GM19351 (cell line): ENCODE data around the gene APH1A.
A peak's percentile ranks its signal among the peaks of the same experiment; 100 is the strongest.
"Not testable (repeated sequence)": the region's sequence is repeated elsewhere in the genome, so short reads cannot be mapped to it uniquely, and the experiment has no call there.

Experiments
- ATAC-seq: cut with Tn5 transposase; IDR thresholded peaks from one replicate; pipeline ENCODE4 v1.9.1; 2021; ENCODE audit warnings: mild to moderate bottlenecking, moderate library complexity; ENCODE audit not compliant: unreplicated experiment

APH1A gene

GRCh38 chr1:150268705-150269403, at the start of gene APH1A:
APH1A (minus strand) TSS chr1:150269016; CDS start chr1:150268810, 206 bp downstream.
- ATAC-seq, result peak; percentile 91

GRCh38 chr1:150314691-150315090, 45.9 kb upstream of the APH1A start:
- not testable (repeated sequence) for ATAC-seq

GRCh38 chr1:150311762-150312161, 42.9 kb upstream of the APH1A start:
- no peak for ATAC-seq

- no peak for ATAC-seq
Observed at GRCh38 chr1:150309758-150310508, 41.1 kb upstream of the APH1A start.

- ATAC-seq, result not testable (repeated sequence)
Observed at GRCh38 chr1:150308585-150308984, 39.8 kb upstream of the APH1A start.

GRCh38 chr1:150302902-150303301, 34.1 kb upstream of the APH1A start:
- ATAC-seq, result no peak

GRCh38 chr1:150302338-150302737, 33.5 kb upstream of the APH1A start:
- no peak for ATAC-seq

GRCh38 chr1:150299716-150300115, 30.9 kb upstream of the APH1A start:
- ATAC-seq, result no peak

GRCh38 chr1:150295476-150295875, 26.7 kb upstream of the APH1A start:
- ATAC-seq, result no peak

GRCh38 chr1:150293433-150294253, 24.8 kb upstream of the APH1A start, which contains the start of gene MRPS21:
MRPS21 (plus strand) TSS chr1:150293861; CDS start chr1:150294367, 506 bp downstream.
- peak; percentile 99 for ATAC-seq

GRCh38 chr1:150288822-150289221, 20.0 kb upstream of the APH1A start:
- ATAC-seq, result no peak

GRCh38 chr1:150288382-150288781, 19.6 kb upstream of the APH1A start:
- no peak for ATAC-seq

GRCh38 chr1:150283260-150283659, 14.4 kb upstream of the APH1A start:
- no peak for ATAC-seq

GRCh38 chr1:150282558-150282958, 13.7 kb upstream of the APH1A start:
- ATAC-seq, result no peak

- no peak for ATAC-seq
Observed at GRCh38 chr1:150281758-150282557, 13.1 kb upstream of the APH1A start, which contains the start of gene CIART. CIART (plus strand) TSS chr1:150282554; CDS start chr1:150283268, 714 bp downstream.

- ATAC-seq, result no peak
Observed at GRCh38 chr1:150281221-150281757, 12.5 kb upstream of the APH1A start.

- no peak for ATAC-seq
Observed at GRCh38 chr1:150280138-150280707, 11.4 kb upstream of the APH1A start.

- no peak for ATAC-seq
Observed at GRCh38 chr1:150273311-150273710, 4.5 kb upstream of the APH1A start.

- ATAC-seq, result no peak
Observed at GRCh38 chr1:150271291-150271959, 2.6 kb upstream of the APH1A start.
